HT-29 (cell line): Measurements from ENCODE around the gene SLC15A4. TPM values are rescaled to one million over a fixed set of nuclear protein-coding genes. Genes with fewer than 3 reads are reported as not detected.

ENCODE experiments used
- DNase-seq: peaks from one replicate; pipeline ENCODE4 v3.0.0-alpha.2; 2015; ENCODE audit warnings: low spot score
- total RNA-seq: library from RNA; depleted of rRNA; stranded (reverse); fragments of >200 nt; shearing (Covaris generic); gene quantifications from 2 replicates; pipeline ENCODE4 v1.2.3, GENCODE V29; 2014; rRNA removed

Gene SLC15A4
- total RNA-seq, 1 experiment from 2014 or later = 17.9 TPM

DNA sequence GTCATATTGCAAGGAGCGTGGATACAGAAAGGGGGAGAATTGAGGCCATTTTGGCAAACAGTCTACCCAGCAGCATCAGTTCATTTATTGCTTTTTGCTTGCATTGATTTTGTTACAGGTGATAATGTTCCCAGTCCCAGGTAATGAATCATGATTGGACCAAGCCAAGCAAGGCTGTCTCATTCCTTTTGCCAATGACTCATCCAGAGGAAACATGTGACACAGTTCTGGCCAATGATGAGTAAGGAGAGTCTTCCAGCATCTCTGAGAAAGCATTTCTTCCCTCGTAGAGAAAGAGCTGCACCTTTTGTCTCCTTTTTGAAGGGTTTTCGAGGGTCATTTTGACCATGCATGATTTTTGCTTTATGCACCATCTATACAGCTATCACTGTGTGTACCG, 68.2 kb downstream of the SLC15A4 start:
- DNase-seq = no peak

DNA sequence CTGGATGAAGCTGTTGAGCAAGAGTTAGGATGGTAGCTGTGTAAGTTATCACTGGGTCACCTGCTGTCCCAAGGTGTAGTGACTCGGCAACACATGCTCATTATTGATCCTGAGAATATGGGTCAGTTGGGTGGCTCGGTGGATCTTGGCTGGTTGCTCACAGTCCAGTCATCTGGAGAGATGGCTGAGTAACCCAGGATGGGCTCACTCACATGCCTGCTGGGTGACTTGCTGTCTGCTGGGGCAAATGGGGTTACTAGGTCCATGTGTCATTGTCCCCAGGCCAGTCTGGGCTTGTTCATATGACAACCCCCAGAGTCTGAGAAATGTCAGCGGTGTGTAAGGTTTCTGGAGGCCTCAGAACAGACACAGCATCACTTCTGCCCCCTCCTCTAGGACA, 69.5 kb downstream of the SLC15A4 start:
- DNase-seq = no peak

DNA sequence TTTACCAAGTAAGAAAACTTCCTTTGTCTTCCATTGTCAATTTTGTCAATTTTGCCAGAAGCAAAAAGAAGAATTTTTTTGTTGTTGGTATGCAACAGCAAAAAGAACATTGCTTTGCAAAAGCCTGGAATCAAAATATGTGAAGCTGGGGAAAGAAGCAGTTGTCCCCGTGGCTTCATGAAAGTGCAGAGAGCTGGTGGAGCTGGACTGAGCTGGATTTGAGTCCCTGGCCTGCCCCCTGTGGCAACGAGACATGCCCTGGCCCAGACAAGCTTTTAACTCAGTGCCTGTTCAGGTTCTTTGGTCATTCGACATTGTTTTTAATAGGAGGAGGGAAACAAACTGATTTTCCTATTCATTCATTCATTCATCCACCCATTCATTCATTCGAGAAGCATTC, 70.3 kb downstream of the SLC15A4 start:
- DNase-seq = no peak

DNA sequence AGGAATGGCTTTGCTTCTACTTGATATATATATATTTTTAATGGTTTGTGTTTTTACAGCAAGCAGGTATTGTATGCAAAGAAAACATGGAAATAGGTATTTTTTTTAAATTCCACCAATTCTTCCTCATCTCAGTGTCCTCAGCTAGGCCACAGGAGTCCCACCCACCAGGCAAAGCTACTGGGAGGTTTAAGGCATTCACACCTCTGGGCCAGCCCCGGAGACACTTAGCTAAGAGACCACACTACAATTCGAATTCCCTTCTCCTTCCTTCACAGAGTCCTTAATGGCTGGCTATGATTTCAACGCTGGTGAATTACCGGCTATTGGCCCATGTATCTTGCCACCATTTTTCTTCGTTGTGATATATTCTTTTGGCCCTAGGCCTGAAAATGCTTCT, 71.4 kb downstream of the SLC15A4 start:
- no peak for DNase-seq

DNA sequence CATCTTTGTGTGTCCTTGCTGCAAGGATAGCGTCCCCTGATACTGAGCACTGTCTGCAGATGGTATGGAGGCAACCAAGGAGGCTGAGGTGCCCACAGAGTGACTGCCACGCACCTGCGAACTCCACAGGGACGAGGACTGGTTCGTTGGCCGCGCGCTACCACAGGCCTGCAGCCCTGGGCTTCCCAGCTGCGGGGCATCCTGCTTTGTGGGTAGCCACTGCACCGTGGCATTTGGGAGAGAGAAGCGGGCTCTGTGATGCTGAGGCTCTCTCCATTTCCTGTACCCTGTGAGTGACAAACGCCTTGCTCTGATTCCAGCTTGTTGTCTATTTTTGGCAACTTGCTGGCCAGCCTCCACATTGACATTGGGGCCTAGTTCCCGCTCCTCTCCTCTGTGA, 76.3 kb downstream of the SLC15A4 start:
- no peak for DNase-seq

DNA sequence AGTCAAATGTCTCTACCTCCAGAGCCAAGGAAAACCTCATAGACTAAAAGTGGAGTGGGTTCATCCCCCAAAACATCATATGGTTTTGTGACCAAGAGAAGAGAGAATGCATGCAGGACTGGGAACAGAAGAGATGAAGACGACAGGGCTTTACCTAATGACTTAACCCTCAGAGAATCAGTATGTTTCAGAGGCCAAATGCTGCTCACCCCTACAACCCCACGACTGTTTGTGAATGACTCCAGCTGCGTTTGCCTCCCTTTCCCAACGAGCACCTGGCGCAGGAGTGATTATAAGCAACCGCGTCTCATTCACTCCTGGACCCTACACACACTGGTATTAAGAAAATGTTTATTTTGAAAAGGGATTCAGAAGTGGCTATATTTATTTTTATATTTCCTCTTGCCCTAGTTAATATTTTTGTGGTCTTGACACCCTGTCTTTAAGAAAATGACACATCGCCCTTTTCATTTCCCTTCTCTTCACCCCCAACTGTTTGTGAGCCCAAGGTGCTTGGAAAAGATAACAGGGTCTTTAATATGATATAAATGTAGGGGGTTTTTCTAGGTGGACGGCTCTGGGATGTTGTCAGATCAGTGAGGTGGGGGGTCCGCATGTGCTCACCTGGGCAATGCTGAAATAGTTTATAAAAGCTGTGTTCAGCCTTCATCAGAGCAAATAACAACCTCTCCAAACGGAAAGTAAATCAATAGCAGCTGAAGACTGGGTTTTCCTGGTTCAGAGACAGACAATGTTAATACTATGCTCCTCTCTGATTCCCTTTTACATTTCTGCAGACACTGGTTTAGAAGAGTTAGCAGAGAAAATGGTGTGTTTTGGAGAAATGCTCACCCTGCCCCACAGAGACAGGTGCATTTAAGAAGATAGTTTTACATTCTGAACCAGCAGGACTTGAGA, 77.7 kb downstream of the SLC15A4 start:
- DNase-seq = no peak

DNA sequence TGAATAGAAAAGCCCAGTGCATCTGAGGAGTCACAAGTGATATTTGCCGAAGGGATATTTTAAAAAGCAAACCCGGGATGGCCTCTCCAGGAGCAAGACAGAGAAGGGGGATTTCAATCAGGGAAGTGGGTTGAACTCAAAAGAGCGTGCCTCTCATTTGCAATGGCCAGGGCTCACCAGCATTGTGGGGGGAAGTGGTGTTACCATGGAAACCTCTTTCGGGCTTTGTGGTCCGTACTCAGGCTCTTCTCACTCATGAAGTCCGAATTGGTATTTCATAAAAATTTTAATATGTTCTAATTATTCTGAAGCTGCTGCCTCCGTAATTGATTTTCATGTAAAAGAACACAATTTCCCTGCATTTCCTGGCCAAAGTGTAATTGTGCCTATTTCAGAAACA, 79.8 kb downstream of the SLC15A4 start:
- DNase-seq = no peak

Other genes starting within 250 kb of the SLC15A4 start
- not detected in 2 replicates for gene GLT1D1, start 29.5 kb upstream of the SLC15A4 start, total RNA-seq